Measurements from ENCODE around the gene CELF2.

CELF2 gene

GRCh38 chr10:11138314-11139033, 120.8 kb downstream of the CELF2 start:
- H4K20me1 ChIP-seq (ENCODE audit: insufficient read depth, low read length): no peaks in the 10 kb centered on the region
- H3K4me2 ChIP-seq (ENCODE audit: insufficient read depth, low read length): no peak overlapping the region
- no peaks in the 10 kb centered on the region for H3K27me3 ChIP-seq (ENCODE audit: insufficient read depth, low read length, poor library complexity)
- ATAC-seq (ENCODE audit: insufficient read depth, low read depth) (no peak), DNase-seq (no peak)
- no peak for TF ChIP-seq EZH2 (IDR thresholded peaks at IDR 0.05; ENCODE audit: borderline replicate concordance, low read depth, low read length, severe bottlenecking)
- TF ChIP-seq, protein P1, sequence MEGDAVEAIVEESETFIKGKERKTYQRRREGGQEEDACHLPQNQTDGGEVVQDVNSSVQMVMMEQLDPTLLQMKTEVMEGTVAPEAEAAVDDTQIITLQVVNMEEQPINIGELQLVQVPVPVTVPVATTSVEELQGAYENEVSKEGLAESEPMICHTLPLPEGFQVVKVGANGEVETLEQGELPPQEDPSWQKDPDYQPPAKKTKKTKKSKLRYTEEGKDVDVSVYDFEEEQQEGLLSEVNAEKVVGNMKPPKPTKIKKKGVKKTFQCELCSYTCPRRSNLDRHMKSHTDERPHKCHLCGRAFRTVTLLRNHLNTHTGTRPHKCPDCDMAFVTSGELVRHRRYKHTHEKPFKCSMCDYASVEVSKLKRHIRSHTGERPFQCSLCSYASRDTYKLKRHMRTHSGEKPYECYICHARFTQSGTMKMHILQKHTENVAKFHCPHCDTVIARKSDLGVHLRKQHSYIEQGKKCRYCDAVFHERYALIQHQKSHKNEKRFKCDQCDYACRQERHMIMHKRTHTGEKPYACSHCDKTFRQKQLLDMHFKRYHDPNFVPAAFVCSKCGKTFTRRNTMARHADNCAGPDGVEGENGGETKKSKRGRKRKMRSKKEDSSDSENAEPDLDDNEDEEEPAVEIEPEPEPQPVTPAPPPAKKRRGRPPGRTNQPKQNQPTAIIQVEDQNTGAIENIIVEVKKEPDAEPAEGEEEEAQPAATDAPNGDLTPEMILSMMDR (IDR thresholded peaks at IDR 0.05; ENCODE audit: borderline replicate concordance, extremely low read depth, low read length, poor library complexity, severe bottlenecking): no peak
- no peak overlapping the region for H2AFZ ChIP-seq (ENCODE audit: low read depth, low read length)
- no peaks in the 10 kb centered on the region for H3K4me1 ChIP-seq (ENCODE audit: insufficient read depth, low read length)
- H3K4me3 ChIP-seq (ENCODE audit: low read depth in 1 of 2, low read length in 2 of 2): no peak overlapping the region
- no peaks in the 10 kb centered on the region for H3K9me3 ChIP-seq (ENCODE audit: insufficient read depth, low read length, severe bottlenecking)
- H3K79me2 ChIP-seq (ENCODE audit: insufficient read depth, low read length): no peaks in the 10 kb centered on the region
- no peak overlapping the region for H3K9ac ChIP-seq (ENCODE audit: low read depth, low read length)
- H3K27ac ChIP-seq (ENCODE audit: low read length): no peak overlapping the region
- H3K36me3 ChIP-seq (ENCODE audit: insufficient read depth, low read length): no peaks in the 10 kb centered on the region

DNA sequence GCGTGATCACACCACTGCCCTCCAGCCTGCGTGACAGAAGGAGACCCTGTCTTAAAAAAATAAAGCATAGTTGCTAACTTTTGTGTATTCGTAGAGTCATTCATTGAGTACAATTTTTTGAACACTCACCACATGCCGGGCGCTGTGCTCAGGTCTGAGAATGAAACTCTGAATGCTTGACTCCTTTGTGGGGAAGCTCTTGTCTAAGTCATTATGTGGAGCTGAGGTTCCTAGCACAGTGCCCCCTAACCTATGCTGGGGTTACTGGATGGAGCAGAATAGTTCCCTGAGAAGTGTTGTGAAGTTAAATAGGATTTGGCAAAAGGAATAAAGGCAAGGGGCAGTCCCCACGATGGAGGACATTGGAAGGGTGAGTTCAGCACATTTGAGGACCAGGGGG, 123.3 kb downstream of the CELF2 start:
- Histone ChIP-seq H3K4me2 (ENCODE audit: insufficient read depth, low read length) (no peak overlapping the region), H4K20me1 (ENCODE audit: insufficient read depth, low read length) (no peaks in the 10 kb centered on the region), H3K4me3 (ENCODE audit: low read depth in 1 of 2, low read length in 2 of 2) (no peak overlapping the region), H3K27me3 (ENCODE audit: insufficient read depth, low read length, poor library complexity) (no peaks in the 10 kb centered on the region), H3K9me3 (ENCODE audit: insufficient read depth, low read length, severe bottlenecking) (no peaks in the 10 kb centered on the region), H3K4me1 (ENCODE audit: insufficient read depth, low read length) (peaks cover 18% of the 10 kb centered on the region), H3K9ac (ENCODE audit: low read depth, low read length) (no peak overlapping the region), H3K27ac (ENCODE audit: low read length) (no peak overlapping the region), H2AFZ (ENCODE audit: low read depth, low read length) (no peak overlapping the region), H3K79me2 (ENCODE audit: insufficient read depth, low read length) (no peaks in the 10 kb centered on the region), H3K36me3 (ENCODE audit: insufficient read depth, low read length) (no peaks in the 10 kb centered on the region)
- no peak for ATAC-seq (ENCODE audit: insufficient read depth, low read depth)
- no peak for DNase-seq
- TF ChIP-seq, protein P1 (IDR thresholded peaks at IDR 0.05; ENCODE audit: borderline replicate concordance, extremely low read depth, low read length, poor library complexity, severe bottlenecking): no peak
- TF ChIP-seq EZH2 (IDR thresholded peaks at IDR 0.05; ENCODE audit: borderline replicate concordance, low read depth, low read length, severe bottlenecking): no peak

GRCh38 chr10:11141571-11142091, 124.0 kb downstream of the CELF2 start:
- no peaks in the 10 kb centered on the region for H3K79me2 ChIP-seq (ENCODE audit: insufficient read depth, low read length)
- no peak for TF ChIP-seq EZH2 (IDR thresholded peaks at IDR 0.05; ENCODE audit: borderline replicate concordance, low read depth, low read length, severe bottlenecking)
- TF ChIP-seq, protein P1 (IDR thresholded peaks at IDR 0.05; ENCODE audit: borderline replicate concordance, extremely low read depth, low read length, poor library complexity, severe bottlenecking): no peak
- DNase-seq: no peak
- H3K9me3 ChIP-seq (ENCODE audit: insufficient read depth, low read length, severe bottlenecking): no peaks in the 10 kb centered on the region
- no peak overlapping the region for H3K4me3 ChIP-seq (ENCODE audit: low read depth in 1 of 2, low read length in 2 of 2)
- H3K4me2 ChIP-seq (ENCODE audit: insufficient read depth, low read length): no peak overlapping the region
- no peaks in the 10 kb centered on the region for H3K27me3 ChIP-seq (ENCODE audit: insufficient read depth, low read length, poor library complexity)
- no peak overlapping the region for H2AFZ ChIP-seq (ENCODE audit: low read depth, low read length)
- H3K9ac ChIP-seq (ENCODE audit: low read depth, low read length): no peak overlapping the region
- peaks cover 25% of the 10 kb centered on the region for H3K4me1 ChIP-seq (ENCODE audit: insufficient read depth, low read length)
- H3K27ac ChIP-seq (ENCODE audit: low read length): no peak overlapping the region
- no peaks in the 10 kb centered on the region for H3K36me3 ChIP-seq (ENCODE audit: insufficient read depth, low read length)
- ATAC-seq (ENCODE audit: insufficient read depth, low read depth): no peak
- H4K20me1 ChIP-seq (ENCODE audit: insufficient read depth, low read length): no peaks in the 10 kb centered on the region

Data from DND-41 (cell line).